SU-DHL-6 (cell line): ENCODE measurements around the gene TNFAIP1.

Experiments
- H2AFZ ChIP-seq: fragments of 200-600 bp; sonication (generic); 2 replicates; pipeline ENCODE4 v1.6.1; 2014; ENCODE audit warnings: low read depth, mild to moderate bottlenecking, moderate library complexity, mixed read lengths, antibody characterized with exemption, low read length; ENCODE audit not compliant: severe bottlenecking
- H3F3A ChIP-seq: fragments of 200-600 bp; shearing (Covaris generic); 2 replicates; pipeline ENCODE4 v1.6.0; 2016; ENCODE audit warnings: antibody characterized with exemption, mild to moderate bottlenecking; ENCODE audit not compliant: insufficient read depth
- H3K27ac ChIP-seq: fragments of 200-600 bp; sonication (generic); 2 replicates; pipeline ENCODE4 v1.5.1; 2016; ENCODE audit warnings: low read depth, mild to moderate bottlenecking, low read length, moderate library complexity, mixed read lengths
- H3K27me3 ChIP-seq: fragments of 200-600 bp; sonication (generic), shearing (Covaris generic); 2 replicates; pipeline ENCODE4 v1.6.0; 2014; ENCODE audit warnings: mild to moderate bottlenecking, low read length
- H3K36me3 ChIP-seq: fragments of 200-600 bp; sonication (generic); 2 replicates; pipeline ENCODE4 v1.6.1; 2014; ENCODE audit warnings: mild to moderate bottlenecking, low read length, mixed read lengths
- H3K4me2 ChIP-seq: fragments of 300-600, 200-600 bp; shearing (Covaris generic), sonication (generic); 2 replicates; pipeline ENCODE4 v1.6.0; 2014; ENCODE audit warnings: low read length, low read depth, mild to moderate bottlenecking; ENCODE audit not compliant: poor library complexity, severe bottlenecking
- H3K4me3 ChIP-seq: fragments of 200-600 bp; sonication (generic); 2 replicates; pipeline ENCODE4 v1.5.1; 2014; ENCODE audit warnings: antibody characterized with exemption, low read length, mild to moderate bottlenecking, mixed read lengths; ENCODE audit not compliant: insufficient read depth, poor library complexity, severe bottlenecking
- H3K79me2 ChIP-seq: fragments of 200-600 bp; sonication (generic); 2 replicates; pipeline ENCODE4 v1.6.1; 2014; ENCODE audit warnings: mild to moderate bottlenecking, low read length, moderate library complexity; ENCODE audit not compliant: insufficient read depth
- H3K9ac ChIP-seq: fragments of 200-600 bp; sonication (generic); 2 replicates; pipeline ENCODE4 v1.7.0; 2014; ENCODE audit warnings: mild to moderate bottlenecking, low read length
- H3K9me2 ChIP-seq: fragments of 200-600 bp; sonication (generic); replicated peaks from 2 replicates; pipeline ENCODE4 v1.6.1; 2014; ENCODE audit warnings: low read length; ENCODE audit not compliant: insufficient read depth
- H3K9me3 ChIP-seq: fragments of 200-600 bp; sonication (generic); 2 replicates; pipeline ENCODE4 v1.6.1; 2014; ENCODE audit warnings: low read length, mixed read lengths; ENCODE audit not compliant: insufficient read depth
- H4K20me1 ChIP-seq: fragments of 200-600 bp; sonication (generic); 2 replicates; pipeline ENCODE4 v1.6.1; 2014; ENCODE audit warnings: low read depth, mild to moderate bottlenecking, antibody characterized with exemption, low read length, moderate library complexity, mixed read lengths
- EZH2phosphoT487 ChIP-seq: fragments of 200-600 bp; sonication (generic), shearing (Covaris generic); conservative IDR thresholded peaks from 2 replicates; pipeline ENCODE4 v1.6.1; 2018; ENCODE audit warnings: mild to moderate bottlenecking, antibody characterized with exemption, low read length, moderate library complexity, mixed read lengths
- TF ChIP-seq, protein P1 (sequence below): fragments of 200-600 bp; sonication (generic); IDR thresholded peaks from one replicate; pipeline ENCODE4 v1.5.1; 2017; ENCODE audit warnings: antibody characterized with exemption, mild to moderate bottlenecking, low read length, moderate library complexity; ENCODE audit not compliant: insufficient read depth, poor library complexity, severe bottlenecking

TNFAIP1 gene

DNA sequence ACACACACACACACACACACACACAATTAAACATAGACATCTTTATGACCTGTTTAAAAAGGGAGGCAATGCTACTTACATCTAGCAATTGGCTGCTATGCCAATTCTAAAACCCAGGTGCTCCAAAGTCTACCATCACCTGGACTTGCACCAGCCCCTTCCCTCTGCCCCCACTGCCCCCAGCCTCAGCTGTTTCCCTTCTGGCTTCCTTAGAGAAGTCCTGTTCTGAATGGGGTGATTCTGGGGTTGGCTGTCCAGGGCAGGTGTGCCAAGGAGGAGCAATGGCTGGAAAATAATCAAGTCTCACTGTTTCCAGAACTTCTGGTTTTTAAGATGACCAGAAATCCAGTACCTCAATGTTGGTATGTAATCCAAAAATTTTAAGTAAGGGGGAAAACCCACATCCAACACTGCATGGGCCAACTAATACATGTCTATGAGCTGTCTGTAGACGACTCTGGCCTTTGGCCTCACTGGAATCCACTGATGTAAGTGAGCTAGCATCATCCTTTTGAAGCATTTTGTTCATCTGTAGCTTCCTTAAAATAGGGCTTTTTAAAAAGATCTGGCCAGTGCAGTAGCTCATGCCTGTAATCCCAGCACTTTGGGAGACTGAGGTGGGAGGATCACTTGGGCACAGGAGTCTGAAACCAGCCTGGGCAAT lies 2.3 kb upstream of the TNFAIP1 start:
- Histone ChIP-seq H3K36me3 (no peaks in the 10 kb centered on the region; the same call in 1 of the 2 replicates), H3K9me2 (no peaks in the 10 kb centered on the region), H3K79me2 (peaks cover 4% of the 10 kb centered on the region; the same call in 1 of the 2 replicates), H3K27ac (no peak overlapping the region), H3F3A (no peaks in the 10 kb centered on the region), H3K27me3 (no peaks in the 10 kb centered on the region), H4K20me1 (no peaks in the 10 kb centered on the region), H2AFZ (no peak overlapping the region), H3K9ac (no peak overlapping the region), H3K4me3 (no peak overlapping the region), H3K4me2 (no peak overlapping the region), H3K9me3 (no peaks in the 10 kb centered on the region)
- TF ChIP-seq, protein P1, sequence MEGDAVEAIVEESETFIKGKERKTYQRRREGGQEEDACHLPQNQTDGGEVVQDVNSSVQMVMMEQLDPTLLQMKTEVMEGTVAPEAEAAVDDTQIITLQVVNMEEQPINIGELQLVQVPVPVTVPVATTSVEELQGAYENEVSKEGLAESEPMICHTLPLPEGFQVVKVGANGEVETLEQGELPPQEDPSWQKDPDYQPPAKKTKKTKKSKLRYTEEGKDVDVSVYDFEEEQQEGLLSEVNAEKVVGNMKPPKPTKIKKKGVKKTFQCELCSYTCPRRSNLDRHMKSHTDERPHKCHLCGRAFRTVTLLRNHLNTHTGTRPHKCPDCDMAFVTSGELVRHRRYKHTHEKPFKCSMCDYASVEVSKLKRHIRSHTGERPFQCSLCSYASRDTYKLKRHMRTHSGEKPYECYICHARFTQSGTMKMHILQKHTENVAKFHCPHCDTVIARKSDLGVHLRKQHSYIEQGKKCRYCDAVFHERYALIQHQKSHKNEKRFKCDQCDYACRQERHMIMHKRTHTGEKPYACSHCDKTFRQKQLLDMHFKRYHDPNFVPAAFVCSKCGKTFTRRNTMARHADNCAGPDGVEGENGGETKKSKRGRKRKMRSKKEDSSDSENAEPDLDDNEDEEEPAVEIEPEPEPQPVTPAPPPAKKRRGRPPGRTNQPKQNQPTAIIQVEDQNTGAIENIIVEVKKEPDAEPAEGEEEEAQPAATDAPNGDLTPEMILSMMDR = no peak
- TF ChIP-seq EZH2phosphoT487 = no peak

- Histone ChIP-seq H4K20me1 (no peaks in the 10 kb centered on the region), H3K9me3 (no peaks in the 10 kb centered on the region), H3K4me2 (peak overlapping the region; percentile 71), H3K9me2 (no peaks in the 10 kb centered on the region), H3K79me2 (peaks cover 4% of the 10 kb centered on the region; the same call in 1 of the 2 replicates), H3F3A (no peaks in the 10 kb centered on the region), H3K36me3 (no peaks in the 10 kb centered on the region), H3K4me3 (no peak overlapping the region), H3K27ac (no peak overlapping the region), H2AFZ (no peak overlapping the region), H3K9ac (no peak overlapping the region), H3K27me3 (no peaks in the 10 kb centered on the region)
- TF ChIP-seq, protein P1 = no peak
- no peak for TF ChIP-seq EZH2phosphoT487
These were observed 1.4 kb upstream of the TNFAIP1 start for GRCh38 chr17:28334171-28334570.

GRCh38 chr17:28334666-28335200 lies 828 bp upstream of the TNFAIP1 start:
- Histone ChIP-seq H3F3A (no peaks in the 10 kb centered on the region), H4K20me1 (no peaks in the 10 kb centered on the region), H3K9me2 (no peaks in the 10 kb centered on the region), H3K36me3 (no peaks in the 10 kb centered on the region), H3K9ac (peak overlapping the region; percentile 77), H2AFZ (peak overlapping the region; percentile 91), H3K4me3 (peak overlapping the region; percentile 91), H3K79me2 (peaks cover 4% of the 10 kb centered on the region; the same call in 1 of the 2 replicates), H3K27me3 (no peaks in the 10 kb centered on the region), H3K27ac (no peak overlapping the region), H3K9me3 (no peaks in the 10 kb centered on the region), H3K4me2 (peak overlapping the region; percentile 71)
- TF ChIP-seq, protein P1 = no peak
- no peak for TF ChIP-seq EZH2phosphoT487
